Activated T-cell treated with anti-CD3 and anti-CD28 coated beads for 24 hours (primary cell): ENCODE data around the gene SPEG.

Experiments used
- DNase-seq: peaks from one replicate; pipeline ENCODE4 v3.0.0-alpha.2; 2020; ENCODE audit warnings: low read depth

Gene SPEG

GRCh38 chr2:219497495-219498279 lies 63.0 kb downstream of the SPEG start:
- DNase-seq: no peak

- peak; percentile 90 for DNase-seq
Measured at GRCh38 chr2:219498280-219499057, 63.8 kb downstream of the SPEG start, which contains the start of gene GMPPA. TSS of gene GMPPA (plus strand) at chr2:219498891. CDS start at chr2:219499976, 1,085 bp downstream.

- DNase-seq: no peak
Measured at GRCh38 chr2:219499058-219499307, 64.3 kb downstream of the SPEG start.

GRCh38 chr2:219499555-219499954 lies 64.9 kb downstream of the SPEG start:
- no peak for DNase-seq

- no peak for DNase-seq
Measured at GRCh38 chr2:219500135-219500534, 65.5 kb downstream of the SPEG start.

- no peak for DNase-seq
Measured at GRCh38 chr2:219501849-219502248, 67.2 kb downstream of the SPEG start.

- no peak for DNase-seq
Measured at GRCh38 chr2:219502618-219503017, 68.0 kb downstream of the SPEG start.

- no peak for DNase-seq
Measured at GRCh38 chr2:219505585-219505984, 70.9 kb downstream of the SPEG start.

GRCh38 chr2:219506153-219506801 lies 71.6 kb downstream of the SPEG start:
- no peak for DNase-seq

GRCh38 chr2:219506802-219507526 lies 72.3 kb downstream of the SPEG start:
- DNase-seq: no peak

GRCh38 chr2:219507581-219508443 lies 73.2 kb downstream of the SPEG start:
- no peak for DNase-seq

- no peak for DNase-seq
Measured at GRCh38 chr2:219508444-219508734, 73.7 kb downstream of the SPEG start.

- DNase-seq: no peak
Measured at GRCh38 chr2:219508971-219509779, 74.5 kb downstream of the SPEG start.

- peak; percentile 14 for DNase-seq
Measured at GRCh38 chr2:219509780-219510511, 75.3 kb downstream of the SPEG start.

- no peak for DNase-seq
Measured at GRCh38 chr2:219510512-219511135, 76.0 kb downstream of the SPEG start.

- no peak for DNase-seq
Measured at GRCh38 chr2:219511547-219512325, 77.1 kb downstream of the SPEG start.

GRCh38 chr2:219512524-219513216 lies 78.0 kb downstream of the SPEG start:
- no peak for DNase-seq

GRCh38 chr2:219513787-219514186 lies 79.1 kb downstream of the SPEG start:
- no peak for DNase-seq
